Tibial artery (tissue), 4 donors: ENCODE measurements around the gene ALPK3.

Source experiments
- DNase-seq, 2 donors: peaks; one replicate each; pipeline ENCODE4 v3.0.0-alpha.2; 2019
- H3K27ac ChIP-seq, 2 donors: fragments of 200-600 bp; sonication (generic) in 1 of 2; 1 replicate in 1 of 2; 2 replicates in 1 of 2; pipeline ENCODE4 v1.5.1; 2018 to 2019; ENCODE audit warnings: mild to moderate bottlenecking in 1 of 2
- H3K27me3 ChIP-seq, 2 donors: fragments of 200-600 bp; sonication (generic) in 1 of 2; one replicate each; pipeline versions ENCODE4 v1.5.1 to v1.6.0; 2016 to 2019
- H3K36me3 ChIP-seq, 3 donors: fragments of 200-600 bp; sonication (generic) in 2 of 3; one replicate each; pipeline ENCODE4 v1.5.1; 2016 to 2019; ENCODE audit warnings: mild to moderate bottlenecking in 2 of 3
- H3K4me1 ChIP-seq, 4 donors: fragments of 200-600 bp; sonication (generic) in 2 of 4; 1 replicate in 3 of 4; 2 replicates in 1 of 4; pipeline ENCODE4 v1.5.1; 2016 to 2019
- H3K4me3 ChIP-seq, 2 donors: fragments of 200-600 bp; sonication (generic) in 1 of 2; 1 replicate in 1 of 2; 2 replicates in 1 of 2; pipeline ENCODE4 v1.5.1; 2018 to 2019; ENCODE audit warnings: mild to moderate bottlenecking in 2 of 2
- H3K9me3 ChIP-seq, 3 donors: fragments of 200-600 bp; sonication (generic) in 1 of 3; one replicate each; pipeline ENCODE4 v1.5.1; 2016 to 2019
- intact Hi-C: fragments of 100-400 bp; cut with DNase I; formaldehyde crosslinking; loops from one replicate; pipeline ENCODE4 v1.15.0; 2023; ENCODE audit warnings: low total_unique reads
- TF ChIP-seq, protein P1 (sequence below), 2 experiments: fragments of 200-600 bp in 1 of 2; fragments of 450-650 bp in 1 of 2; IDR thresholded peaks; one replicate each; pipeline ENCODE4 v1.5.1; 2017 to 2019; ENCODE audit warnings: antibody characterized with exemption in 2 of 2, mild to moderate bottlenecking in 1 of 2, moderate library complexity in 1 of 2

The ALPK3 gene

DNA sequence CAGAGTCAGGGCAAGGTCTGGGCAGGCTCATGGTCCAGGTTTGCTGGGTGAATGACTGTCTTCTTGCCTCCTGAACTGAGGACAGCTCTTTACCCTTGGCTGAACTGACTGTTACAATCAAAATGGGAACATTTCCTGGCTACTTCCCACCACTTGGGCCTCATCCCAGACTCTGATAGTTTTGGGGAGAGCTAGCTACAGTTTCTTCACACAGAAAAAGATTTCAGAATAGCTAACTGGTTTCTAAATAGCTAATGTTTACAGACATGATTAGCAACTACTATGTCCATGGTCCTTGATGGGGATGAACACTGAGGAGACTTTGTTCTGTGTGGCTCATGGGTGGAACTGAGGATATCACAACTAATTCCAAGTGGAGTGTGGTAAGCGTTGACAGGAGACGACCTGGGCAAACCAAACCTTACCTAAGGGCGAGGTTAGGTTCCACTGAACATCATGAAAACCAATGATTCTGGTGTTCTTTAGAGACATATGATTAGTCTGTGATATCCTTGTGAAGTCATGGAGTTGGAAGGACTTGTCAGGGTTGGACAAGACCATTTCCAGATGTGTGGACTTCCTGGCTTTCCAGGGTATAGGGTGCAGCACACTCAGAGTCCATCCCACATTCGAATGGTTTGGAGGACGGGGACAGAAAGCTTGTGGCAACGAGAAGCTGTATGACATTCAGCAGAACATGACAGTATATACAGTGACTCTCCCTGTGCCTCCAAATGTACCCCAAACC, 7.3 kb downstream of the ALPK3 start:
- Histone ChIP-seq H3K27me3 (no peaks in the 10 kb centered on the region), H3K27ac (peak overlapping the region; percentile 99), H3K9me3 (no peaks in the 10 kb centered on the region), H3K4me1 (peaks cover 0 to 98% (median 74%) of the 10 kb centered on the region in 4 donors), H3K36me3 (peaks cover 0 to 11% (median 5%) of the 10 kb centered on the region in 3 donors), H3K4me3 (no peak overlapping the region)
- TF ChIP-seq, protein P1, sequence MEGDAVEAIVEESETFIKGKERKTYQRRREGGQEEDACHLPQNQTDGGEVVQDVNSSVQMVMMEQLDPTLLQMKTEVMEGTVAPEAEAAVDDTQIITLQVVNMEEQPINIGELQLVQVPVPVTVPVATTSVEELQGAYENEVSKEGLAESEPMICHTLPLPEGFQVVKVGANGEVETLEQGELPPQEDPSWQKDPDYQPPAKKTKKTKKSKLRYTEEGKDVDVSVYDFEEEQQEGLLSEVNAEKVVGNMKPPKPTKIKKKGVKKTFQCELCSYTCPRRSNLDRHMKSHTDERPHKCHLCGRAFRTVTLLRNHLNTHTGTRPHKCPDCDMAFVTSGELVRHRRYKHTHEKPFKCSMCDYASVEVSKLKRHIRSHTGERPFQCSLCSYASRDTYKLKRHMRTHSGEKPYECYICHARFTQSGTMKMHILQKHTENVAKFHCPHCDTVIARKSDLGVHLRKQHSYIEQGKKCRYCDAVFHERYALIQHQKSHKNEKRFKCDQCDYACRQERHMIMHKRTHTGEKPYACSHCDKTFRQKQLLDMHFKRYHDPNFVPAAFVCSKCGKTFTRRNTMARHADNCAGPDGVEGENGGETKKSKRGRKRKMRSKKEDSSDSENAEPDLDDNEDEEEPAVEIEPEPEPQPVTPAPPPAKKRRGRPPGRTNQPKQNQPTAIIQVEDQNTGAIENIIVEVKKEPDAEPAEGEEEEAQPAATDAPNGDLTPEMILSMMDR (IDR thresholded peaks at IDR 0.05): no peak
- DNase-seq: peak; percentile 77 to 84
- intact Hi-C loops: no loop called here

DNA sequence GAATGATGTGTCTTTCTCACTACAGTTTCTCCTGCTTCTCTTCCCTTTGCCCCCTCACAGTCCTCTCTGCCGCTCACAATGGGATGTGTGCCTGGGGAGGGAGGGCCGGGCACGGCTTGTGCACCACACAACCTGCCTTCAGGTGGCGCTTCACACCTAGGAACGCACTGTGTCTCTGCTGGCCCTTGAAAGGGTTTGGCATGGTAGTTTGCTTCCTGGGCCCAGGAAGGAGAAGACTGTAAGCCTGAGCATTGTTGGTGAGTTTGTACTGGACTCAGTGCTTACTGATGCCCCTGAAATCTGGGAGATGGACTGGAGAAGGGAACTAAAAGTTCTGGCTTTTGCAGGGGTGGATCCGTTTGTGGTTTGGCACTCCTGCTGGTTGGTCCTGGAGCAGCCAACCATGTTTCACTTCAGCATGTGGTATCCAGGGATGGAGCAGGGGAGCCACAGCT, 9.2 kb downstream of the ALPK3 start:
- H3K27me3 ChIP-seq: no peaks in the 10 kb centered on the region
- DNase-seq: peak; percentile 65 to 83
- intact Hi-C loops: no loop called here
- peak overlapping the region; percentile 41 to 99 for H3K27ac ChIP-seq
- H3K9me3 ChIP-seq: no peaks in the 10 kb centered on the region
- TF ChIP-seq, protein P1 (IDR thresholded peaks at IDR 0.05): peak in 1 of 2 experiments; percentile 6
- peaks cover 0 to 93% (median 55%) of the 10 kb centered on the region in 4 donors for H3K4me1 ChIP-seq
- peaks cover 0 to 11% (median 7%) of the 10 kb centered on the region in 3 donors for H3K36me3 ChIP-seq
- H3K4me3 ChIP-seq: no peak overlapping the region

GRCh38 chr15:84827246-84827645, 10.1 kb downstream of the ALPK3 start:
- TF ChIP-seq, protein P1 (IDR thresholded peaks at IDR 0.05): no peak
- peaks cover 0 to 93% (median 47%) of the 10 kb centered on the region in 4 donors for H3K4me1 ChIP-seq
- DNase-seq: no peak
- peak overlapping the region; percentile 41 to 99 for H3K27ac ChIP-seq
- H3K4me3 ChIP-seq: no peak overlapping the region
- intact Hi-C loops: no loop called here
- H3K36me3 ChIP-seq: peaks cover 0 to 13% (median 7%) of the 10 kb centered on the region in 3 donors
- H3K9me3 ChIP-seq: no peaks in the 10 kb centered on the region
- H3K27me3 ChIP-seq: no peaks in the 10 kb centered on the region

- H3K4me3 ChIP-seq: no peak overlapping the region
- peak overlapping the region; percentile 54 to 70 for H3K27ac ChIP-seq
- H3K27me3 ChIP-seq: no peaks in the 10 kb centered on the region
- intact Hi-C loops: no loop called here
- H3K4me1 ChIP-seq: peaks cover 0 to 93% (median 44%) of the 10 kb centered on the region in 4 donors
- peaks cover 5 to 23% (median 7%) of the 10 kb centered on the region in 3 donors for H3K36me3 ChIP-seq
- TF ChIP-seq, protein P1 (IDR thresholded peaks at IDR 0.05): no peak
- DNase-seq: no peak
- H3K9me3 ChIP-seq: no peaks in the 10 kb centered on the region
Measured at GRCh38 chr15:84828086-84828908, 11.1 kb downstream of the ALPK3 start.

DNA sequence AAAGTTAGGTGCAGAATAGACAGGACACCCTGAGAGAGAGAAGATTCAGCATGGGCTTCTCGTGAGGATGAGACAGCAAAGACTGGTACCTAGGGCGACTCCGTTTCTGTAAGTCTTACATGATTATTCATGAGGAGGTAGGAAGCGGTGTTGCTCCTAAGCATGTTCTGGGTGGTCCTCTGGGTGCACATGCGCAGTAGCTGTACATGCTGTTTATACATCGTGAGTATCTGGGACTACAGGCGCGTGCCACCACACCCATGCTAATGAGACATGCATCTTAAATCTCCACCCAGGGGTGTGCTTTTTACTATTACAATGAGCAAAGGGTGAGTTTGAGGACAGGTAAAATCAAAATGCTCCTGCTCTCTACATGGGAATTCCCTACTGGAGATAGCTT, 12.3 kb downstream of the ALPK3 start:
- Histone ChIP-seq H3K4me1 (peaks cover 0 to 92% (median 35%) of the 10 kb centered on the region in 4 donors), H3K27ac (peak overlapping the region in 1 of 2 donors; percentile 70), H3K36me3 (peaks cover 5 to 28% (median 7%) of the 10 kb centered on the region in 3 donors), H3K27me3 (no peaks in the 10 kb centered on the region), H3K4me3 (no peak overlapping the region), H3K9me3 (no peaks in the 10 kb centered on the region)
- TF ChIP-seq, protein P1 (IDR thresholded peaks at IDR 0.05): no peak
- no peak for DNase-seq
- intact Hi-C loops: no loop called here
